GM21528 (cell line): ENCODE data around the gene UTS2R.

ENCODE experiments used
- ATAC-seq: cut with Tn5 transposase; IDR thresholded peaks from one replicate; pipeline ENCODE4 v1.9.1; 2021; ENCODE audit warnings: mild to moderate bottlenecking, moderate library complexity; ENCODE audit not compliant: unreplicated experiment, low FRiP score

UTS2R gene

GRCh38 chr17:82386881-82387704, 15.5 kb downstream of the UTS2R start:
- ATAC-seq, result no peak

- ATAC-seq, result no peak
These were observed 16.1 kb downstream of the UTS2R start for GRCh38 chr17:82387705-82388106.

- no peak for ATAC-seq
These were observed 16.8 kb downstream of the UTS2R start for GRCh38 chr17:82388223-82388921.

- ATAC-seq, result no peak
These were observed 17.3 kb downstream of the UTS2R start for GRCh38 chr17:82388922-82389283.

GRCh38 chr17:82389379-82389778, 17.8 kb downstream of the UTS2R start:
- no peak for ATAC-seq

- no peak for ATAC-seq
These were observed 18.7 kb downstream of the UTS2R start for GRCh38 chr17:82390015-82390859.

- ATAC-seq, result no peak
These were observed 19.4 kb downstream of the UTS2R start for GRCh38 chr17:82390860-82391435.

GRCh38 chr17:82391496-82392066, 20.0 kb downstream of the UTS2R start:
- ATAC-seq, result no peak

- no peak for ATAC-seq
These were observed 20.8 kb downstream of the UTS2R start for GRCh38 chr17:82392209-82392920.

GRCh38 chr17:82392941-82393340, 21.4 kb downstream of the UTS2R start:
- no peak for ATAC-seq

- no peak for ATAC-seq
These were observed 22.7 kb downstream of the UTS2R start for GRCh38 chr17:82394278-82394677.

- no peak for ATAC-seq
These were observed 25.3 kb downstream of the UTS2R start for GRCh38 chr17:82396601-82397435.

- no peak for ATAC-seq
These were observed 26.1 kb downstream of the UTS2R start for GRCh38 chr17:82397449-82398335.

GRCh38 chr17:82399041-82399441, 27.5 kb downstream of the UTS2R start:
- no peak for ATAC-seq

- ATAC-seq, result no peak
These were observed 28.1 kb downstream of the UTS2R start for GRCh38 chr17:82399601-82400101.

- ATAC-seq, result no peak
These were observed 28.6 kb downstream of the UTS2R start for GRCh38 chr17:82400206-82400605.

GRCh38 chr17:82400830-82401229, 29.3 kb downstream of the UTS2R start:
- ATAC-seq, result peak; percentile 61

- no peak for ATAC-seq
These were observed 31.3 kb downstream of the UTS2R start for GRCh38 chr17:82402865-82403264.
